PC-9 (cell line): ENCODE measurements around the gene PLEKHH1. TPM values are rescaled to one million over a fixed set of nuclear protein-coding genes. Genes with fewer than 3 reads are reported as not detected.

Experiments used
- BruUV-seq: library from RNA; stranded (reverse); fragments of 400-500 nt; replicated peaks from 2 replicates; lab custom pipeline; 2021; lab: Mats Ljungman, UMichigan
- CTCF ChIA-PET: fragments of 300-600 bp; sonication (Branson Sonifier 250); formaldehyde crosslinking; loops from one replicate; lab custom pipeline; 2022; ENCODE audit warnings: antibody characterized with exemption; lab: Charles Lee
- POLR2A ChIA-PET: fragments of 300-600 bp; sonication (Branson Sonifier 250); formaldehyde crosslinking; loops from one replicate; lab custom pipeline; 2022; ENCODE audit warnings: antibody characterized with exemption; ENCODE audit not compliant: unreplicated experiment; lab: Charles Lee
- DNase-seq, 2 experiments: peaks; one replicate each; pipeline versions ENCODE4 v3.0.0 to v3.0.0-alpha.2; 2015 to 2022; ENCODE audit warnings: mixed read lengths in 1 of 2
- H2AFZ ChIP-seq: fragments of 200-600 bp; sonication (generic); 2 replicates; pipeline ENCODE4 v1.8.1; 2017; ENCODE audit warnings: antibody characterized with exemption
- H3F3A ChIP-seq: fragments of 200-600 bp; sonication (generic); 2 replicates; pipeline ENCODE4 v1.8.1; 2017; ENCODE audit warnings: antibody characterized with exemption, mild to moderate bottlenecking, low read depth; ENCODE audit not compliant: insufficient read depth
- H3K27ac ChIP-seq: fragments of 200-600 bp; sonication (generic); 2 replicates; pipeline ENCODE4 v1.6.1; 2016; ENCODE audit warnings: mixed run types
- H3K27me3 ChIP-seq: fragments of 200-600 bp; sonication (generic); 2 replicates; pipeline ENCODE4 v1.6.1; 2016; ENCODE audit warnings: low read depth, mixed run types; ENCODE audit not compliant: insufficient read depth
- H3K36me3 ChIP-seq: fragments of 200-600 bp; sonication (generic); 2 replicates; pipeline ENCODE4 v1.6.1; 2016; ENCODE audit warnings: low read depth, mixed run types
- H3K4me1 ChIP-seq: fragments of 200-600 bp; sonication (generic); replicated peaks from 2 replicates; pipeline ENCODE4 v1.6.1; 2016; ENCODE audit warnings: mixed run types; ENCODE audit not compliant: insufficient read depth
- H3K4me2 ChIP-seq: fragments of 200-600 bp; sonication (generic); 2 replicates; pipeline ENCODE4 v1.6.1; 2017; ENCODE audit warnings: mixed run types
- H3K4me3 ChIP-seq: fragments of 200-600 bp; sonication (generic); 2 replicates; pipeline ENCODE4 v1.6.1; 2016; ENCODE audit warnings: mixed run types
- H3K79me2 ChIP-seq: fragments of 200-600 bp; sonication (generic); 2 replicates; pipeline ENCODE4 v1.6.1; 2017; ENCODE audit warnings: low read depth, mixed run types
- H3K9me2 ChIP-seq: fragments of 200-600 bp; sonication (generic); 2 replicates; pipeline ENCODE4 v1.8.1; 2017; ENCODE audit warnings: mild to moderate bottlenecking; ENCODE audit not compliant: insufficient read depth
- H3K9me3 ChIP-seq: fragments of 200-600 bp; sonication (generic); 2 replicates; pipeline ENCODE4 v1.8.1; 2016; ENCODE audit warnings: low read depth; ENCODE audit not compliant: insufficient read depth
- H4K20me1 ChIP-seq: fragments of 200-600 bp; sonication (generic); 2 replicates; pipeline ENCODE4 v1.8.1; 2017; ENCODE audit not compliant: insufficient read depth
- EZH2 ChIP-seq: fragments of 200-600 bp; sonication (generic); IDR thresholded peaks from 2 replicates; pipeline ENCODE4 v1.8.0; 2017; ENCODE audit warnings: antibody characterized with exemption, low read depth
- intact Hi-C: fragments of 100-400 bp; cut with micrococcal nuclease; formaldehyde crosslinking; loops from one replicate; pipeline ENCODE4 v1.10.0; 2022; ENCODE audit not compliant: unreplicated experiment
- total RNA-seq: library from RNA; stranded (reverse); gene quantifications from 2 replicates; pipeline ENCODE4 v1.2.3, GENCODE V29; 2021
- TF ChIP-seq, protein P1 (sequence below): fragments of 200-600 bp; sonication (generic); conservative IDR thresholded peaks from 2 replicates; pipeline ENCODE4 v1.6.1; 2017; ENCODE audit warnings: mixed run types, antibody characterized with exemption, mild to moderate bottlenecking, moderate library complexity

The PLEKHH1 gene
- total RNA-seq, 1 experiment from 2014 or later: 13.6 TPM

GRCh38 chr14:67574156-67574555, 41.1 kb downstream of the PLEKHH1 start:
- DNase-seq: no peak
- no peaks in the 10 kb centered on the region for H3K9me3 ChIP-seq
- intact Hi-C loops: loop anchor here (5.0 kb wide), 1 partner anchor 1172 kb away; no protein-coding TSS in a partner anchor
- ChIA-PET POLR2A (no interaction called here), CTCF (interaction anchor here (1.1 kb wide), 1 partner anchor 147 kb away, joined by 3 read pairs; no protein-coding TSS in a partner anchor)
- H3F3A ChIP-seq: no peaks in the 10 kb centered on the region
- H2AFZ ChIP-seq: no peak overlapping the region
- H3K4me1 ChIP-seq: no peaks in the 10 kb centered on the region
- H3K27ac ChIP-seq: no peak overlapping the region
- no peaks in the 10 kb centered on the region for H3K79me2 ChIP-seq
- H3K4me3 ChIP-seq: no peak overlapping the region
- no peaks in the 10 kb centered on the region for H3K27me3 ChIP-seq
- H4K20me1 ChIP-seq: no peaks in the 10 kb centered on the region
- no peak overlapping the region for H3K4me2 ChIP-seq
- TF ChIP-seq, protein P1, sequence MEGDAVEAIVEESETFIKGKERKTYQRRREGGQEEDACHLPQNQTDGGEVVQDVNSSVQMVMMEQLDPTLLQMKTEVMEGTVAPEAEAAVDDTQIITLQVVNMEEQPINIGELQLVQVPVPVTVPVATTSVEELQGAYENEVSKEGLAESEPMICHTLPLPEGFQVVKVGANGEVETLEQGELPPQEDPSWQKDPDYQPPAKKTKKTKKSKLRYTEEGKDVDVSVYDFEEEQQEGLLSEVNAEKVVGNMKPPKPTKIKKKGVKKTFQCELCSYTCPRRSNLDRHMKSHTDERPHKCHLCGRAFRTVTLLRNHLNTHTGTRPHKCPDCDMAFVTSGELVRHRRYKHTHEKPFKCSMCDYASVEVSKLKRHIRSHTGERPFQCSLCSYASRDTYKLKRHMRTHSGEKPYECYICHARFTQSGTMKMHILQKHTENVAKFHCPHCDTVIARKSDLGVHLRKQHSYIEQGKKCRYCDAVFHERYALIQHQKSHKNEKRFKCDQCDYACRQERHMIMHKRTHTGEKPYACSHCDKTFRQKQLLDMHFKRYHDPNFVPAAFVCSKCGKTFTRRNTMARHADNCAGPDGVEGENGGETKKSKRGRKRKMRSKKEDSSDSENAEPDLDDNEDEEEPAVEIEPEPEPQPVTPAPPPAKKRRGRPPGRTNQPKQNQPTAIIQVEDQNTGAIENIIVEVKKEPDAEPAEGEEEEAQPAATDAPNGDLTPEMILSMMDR: no peak
- no peak for TF ChIP-seq EZH2
- BruUV-seq: no TSS peak
- no peaks in the 10 kb centered on the region for H3K9me2 ChIP-seq
- no peaks in the 10 kb centered on the region for H3K36me3 ChIP-seq

GRCh38 chr14:67574806-67575205, 41.7 kb downstream of the PLEKHH1 start:
- POLR2A ChIA-PET: no interaction called here
- Histone ChIP-seq H2AFZ (no peak overlapping the region), H3K9me2 (no peaks in the 10 kb centered on the region), H3K4me3 (no peak overlapping the region), H3K36me3 (no peaks in the 10 kb centered on the region), H3F3A (no peaks in the 10 kb centered on the region), H3K79me2 (no peaks in the 10 kb centered on the region), H4K20me1 (no peaks in the 10 kb centered on the region), H3K27me3 (no peaks in the 10 kb centered on the region), H3K4me2 (no peak overlapping the region), H3K4me1 (no peaks in the 10 kb centered on the region), H3K9me3 (no peaks in the 10 kb centered on the region), H3K27ac (no peak overlapping the region)
- TF ChIP-seq, protein P1: no peak
- TF ChIP-seq EZH2: no peak
- BruUV-seq: no TSS peak
- CTCF ChIA-PET: interaction anchor here (1.1 kb wide), 1 partner anchor 148 kb away, joined by 3 read pairs; no protein-coding TSS in a partner anchor
- no peak for DNase-seq
- intact Hi-C loops: loop anchor here (5.0 kb wide), 1 partner anchor 1173 kb away; no protein-coding TSS in a partner anchor

GRCh38 chr14:67575684-67576083, 42.6 kb downstream of the PLEKHH1 start:
- Histone ChIP-seq H3K9me2 (no peaks in the 10 kb centered on the region), H3K27me3 (no peaks in the 10 kb centered on the region), H3K4me2 (no peak overlapping the region), H2AFZ (no peak overlapping the region), H3K27ac (no peak overlapping the region), H4K20me1 (no peaks in the 10 kb centered on the region), H3K4me1 (no peaks in the 10 kb centered on the region), H3K9me3 (no peaks in the 10 kb centered on the region), H3K79me2 (no peaks in the 10 kb centered on the region), H3F3A (no peaks in the 10 kb centered on the region), H3K4me3 (no peak overlapping the region), H3K36me3 (no peaks in the 10 kb centered on the region)
- ChIA-PET CTCF (no interaction called here), POLR2A (no interaction called here)
- no peak for TF ChIP-seq EZH2
- TF ChIP-seq, protein P1: no peak
- DNase-seq: no peak
- no TSS peak for BruUV-seq
- intact Hi-C loops: no loop called here
